HepG2 (cell line): ENCODE results near the gene HAP1. TPM values are rescaled to one million over a fixed set of nuclear protein-coding genes. Genes with fewer than 3 reads are reported as not detected.
A peak's percentile ranks its signal among the peaks of the same experiment; 100 is the strongest.

ENCODE experiments used
- E2F1 ChIP-seq: sonication (generic); formaldehyde crosslinking; IDR thresholded peaks from 2 replicates; pipeline ENCODE4 v1.5.0; 2020; ENCODE audit warnings: missing genetic modification reagents
- FOXA1 ChIP-seq, 2 experiments: fragments of 450-650 bp in 1 of 2; sonication (generic) in 1 of 2; formaldehyde crosslinking in 1 of 2; IDR thresholded peaks; 2 replicates each; pipeline versions ENCODE4 v1.4.0 to v1.6.1; 2016 to 2020; ENCODE audit warnings: missing genetic modification reagents in 1 of 2
- SOX6 ChIP-seq, 2 experiments: fragments of 450-650 bp in 1 of 2; sonication (generic) in 1 of 2; formaldehyde crosslinking in 1 of 2; IDR thresholded peaks; 2 replicates each; pipeline versions ENCODE4 v1.4.0 to v1.6.1; 2017 to 2020; ENCODE audit warnings: antibody characterized with exemption in 1 of 2, mild to moderate bottlenecking in 1 of 2, missing genetic modification reagents in 1 of 2
- THAP11 ChIP-seq: IDR thresholded peaks from 2 replicates; pipeline ENCODE4 v1.6.1; 2016; ENCODE audit warnings: missing biosample characterization, missing genetic modification reagents
- ZBTB37 ChIP-seq: sonication (generic); formaldehyde crosslinking; IDR thresholded peaks from 2 replicates; pipeline ENCODE4 v1.4.0; 2020; ENCODE audit warnings: mild to moderate bottlenecking, missing genetic modification reagents
- ZNF639 ChIP-seq: conservative IDR thresholded peaks from 2 replicates; pipeline ENCODE4 v1.6.1; 2018; ENCODE audit warnings: missing genetic modification reagents
- polyA plus RNA-seq, 8 experiments: library from polyadenylated mRNA; depleted of rRNA in 3 of 8; stranded (reverse) in 7 of 8; unstranded in 1 of 8; fragments of >200 nt; fragmentation: Illumina TruSeq in 4 of 8; extraction: Trizol in 4 of 8; gene quantifications; 2 replicates each; pipeline versions ENCODE4 v1.2.1 to v1.2.3, GENCODE V29; 2011 to 2016; ENCODE audit warnings: low read depth in 4 of 8, missing spikeins in 1 of 8, mixed read lengths in 1 of 8; ENCODE audit not compliant: insufficient read depth in 1 of 8
- total RNA-seq, 5 experiments: library from RNA; depleted of rRNA; stranded (reverse); fragments of >200 nt; fragmentation: Illumina TruSeq; extraction: Trizol; gene quantifications; 2 replicates each; pipeline ENCODE4 v1.2.3, GENCODE V29; 2016; ENCODE audit warnings: low read depth in 1 of 5
- TF ChIP-seq, protein P1 (sequence below): sonication (generic); formaldehyde crosslinking; IDR thresholded peaks from 2 replicates; pipeline ENCODE4 v1.4.0; 2020; ENCODE audit warnings: missing genetic modification reagents
- TF ChIP-seq, protein P2 (sequence below): sonication (generic); formaldehyde crosslinking; conservative IDR thresholded peaks from 2 replicates; pipeline ENCODE4 v1.4.0; 2020; ENCODE audit warnings: missing genetic modification reagents

Gene HAP1
- total and polyA plus RNA-seq, 2 of the 13 experiments (the other 11 are each of a cell fraction or from before 2014, with no cell fraction given) = 0.07 TPM

GRCh38 chr17:41777574-41778188 is 43.2 kb upstream of the HAP1 start (continued):
- TF ChIP-seq, protein P1, sequence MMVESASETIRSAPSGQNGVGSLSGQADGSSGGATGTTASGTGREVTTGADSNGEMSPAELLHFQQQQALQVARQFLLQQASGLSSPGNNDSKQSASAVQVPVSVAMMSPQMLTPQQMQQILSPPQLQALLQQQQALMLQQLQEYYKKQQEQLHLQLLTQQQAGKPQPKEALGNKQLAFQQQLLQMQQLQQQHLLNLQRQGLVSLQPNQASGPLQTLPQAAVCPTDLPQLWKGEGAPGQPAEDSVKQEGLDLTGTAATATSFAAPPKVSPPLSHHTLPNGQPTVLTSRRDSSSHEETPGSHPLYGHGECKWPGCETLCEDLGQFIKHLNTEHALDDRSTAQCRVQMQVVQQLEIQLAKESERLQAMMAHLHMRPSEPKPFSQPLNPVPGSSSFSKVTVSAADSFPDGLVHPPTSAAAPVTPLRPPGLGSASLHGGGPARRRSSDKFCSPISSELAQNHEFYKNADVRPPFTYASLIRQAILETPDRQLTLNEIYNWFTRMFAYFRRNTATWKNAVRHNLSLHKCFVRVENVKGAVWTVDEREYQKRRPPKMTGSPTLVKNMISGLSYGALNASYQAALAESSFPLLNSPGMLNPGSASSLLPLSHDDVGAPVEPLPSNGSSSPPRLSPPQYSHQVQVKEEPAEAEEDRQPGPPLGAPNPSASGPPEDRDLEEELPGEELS = peak; percentile 83
- TF ChIP-seq E2F1 (CRISPR knock-in tag) = no peak; the same call in 1 of the 2 replicates
- TF ChIP-seq SOX6 (IDR thresholded peaks at IDR 0.05) = no peak
- TF ChIP-seq SOX6 (CRISPR knock-in tag; IDR thresholded peaks at IDR 0.05) = peak; percentile 78
- peak; percentile 55; the same call in 1 of the 2 replicates for TF ChIP-seq ZNF639 (CRISPR knock-in tag)
- no peak for TF ChIP-seq FOXA1 (IDR thresholded peaks at IDR 0.05)
- TF ChIP-seq FOXA1 (CRISPR knock-in tag; IDR thresholded peaks at IDR 0.05) = peak; percentile 85
- TF ChIP-seq THAP11 (CRISPR knock-in tag) = 0 out of 2 replicates have a peak, but pooled peaks have one; percentile 19
- TF ChIP-seq, protein P2, sequence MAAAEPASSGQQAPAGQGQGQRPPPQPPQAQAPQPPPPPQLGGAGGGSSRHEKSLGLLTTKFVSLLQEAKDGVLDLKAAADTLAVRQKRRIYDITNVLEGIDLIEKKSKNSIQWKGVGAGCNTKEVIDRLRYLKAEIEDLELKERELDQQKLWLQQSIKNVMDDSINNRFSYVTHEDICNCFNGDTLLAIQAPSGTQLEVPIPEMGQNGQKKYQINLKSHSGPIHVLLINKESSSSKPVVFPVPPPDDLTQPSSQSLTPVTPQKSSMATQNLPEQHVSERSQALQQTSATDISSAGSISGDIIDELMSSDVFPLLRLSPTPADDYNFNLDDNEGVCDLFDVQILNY = no peak
- peak; percentile 75; the same call in 1 of the 2 replicates for TF ChIP-seq ZBTB37 (CRISPR knock-in tag)
- TF ChIP-seq, all 625 proteins: peak for 179
